Measurements from ENCODE around the gene NAT9.

NAT9 gene

GRCh38 chr17:74805591-74805991 lies 29.4 kb upstream of the NAT9 start:
- DNase-seq (ENCODE audit: low read depth in 2 of 2): no peak

GRCh38 chr17:74804683-74805082 lies 28.5 kb upstream of the NAT9 start:
- DNase-seq (ENCODE audit: low read depth in 2 of 2): no peak

DNA sequence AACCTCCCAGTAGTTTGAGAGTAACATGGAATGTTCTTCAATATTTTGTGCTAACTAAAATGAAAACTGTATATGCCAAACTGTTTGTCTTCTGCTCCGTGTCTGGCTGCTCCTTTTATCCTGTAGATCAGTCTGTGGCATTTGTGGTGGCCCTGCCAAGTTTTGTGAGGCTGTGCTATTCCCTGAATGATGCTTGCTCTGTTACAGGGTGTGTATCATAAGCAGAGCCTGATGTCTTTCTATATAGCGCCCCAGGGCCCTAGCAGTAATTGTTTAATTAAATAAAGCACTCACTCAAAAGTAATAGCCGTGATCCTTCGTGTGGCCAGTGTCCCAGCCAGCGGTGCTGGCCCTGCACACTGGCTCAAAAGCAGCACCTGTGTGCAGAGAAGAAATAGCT lies 27.8 kb upstream of the NAT9 start:
- no peak for DNase-seq (ENCODE audit: low read depth in 2 of 2)

GRCh38 chr17:74803388-74803930 lies 27.3 kb upstream of the NAT9 start:
- no peak for DNase-seq (ENCODE audit: low read depth in 2 of 2)

GRCh38 chr17:74801896-74802295 lies 25.8 kb upstream of the NAT9 start:
- no peak for DNase-seq (ENCODE audit: low read depth in 2 of 2)

DNA sequence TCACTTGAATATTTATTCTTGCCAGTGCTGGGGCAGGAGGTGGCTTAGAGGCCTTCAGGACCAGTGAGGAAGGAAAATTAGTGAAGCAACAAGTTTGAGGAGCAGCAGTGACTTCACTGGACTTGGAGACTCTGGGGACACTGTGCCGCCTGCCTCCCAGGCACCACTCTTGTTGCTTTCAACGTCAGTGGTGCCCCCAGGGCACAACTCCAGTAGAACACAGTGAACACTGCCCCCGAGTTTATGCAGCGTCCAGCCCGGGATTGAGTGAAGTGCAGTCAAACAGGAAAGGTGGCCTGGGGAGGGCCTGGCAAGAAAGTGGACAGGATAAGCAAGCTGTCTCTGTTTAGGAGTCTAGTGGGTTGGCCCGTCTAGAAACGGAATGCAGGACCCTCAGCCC lies 24.4 kb upstream of the NAT9 start:
- DNase-seq (ENCODE audit: low read depth in 2 of 2): no peak

DNA sequence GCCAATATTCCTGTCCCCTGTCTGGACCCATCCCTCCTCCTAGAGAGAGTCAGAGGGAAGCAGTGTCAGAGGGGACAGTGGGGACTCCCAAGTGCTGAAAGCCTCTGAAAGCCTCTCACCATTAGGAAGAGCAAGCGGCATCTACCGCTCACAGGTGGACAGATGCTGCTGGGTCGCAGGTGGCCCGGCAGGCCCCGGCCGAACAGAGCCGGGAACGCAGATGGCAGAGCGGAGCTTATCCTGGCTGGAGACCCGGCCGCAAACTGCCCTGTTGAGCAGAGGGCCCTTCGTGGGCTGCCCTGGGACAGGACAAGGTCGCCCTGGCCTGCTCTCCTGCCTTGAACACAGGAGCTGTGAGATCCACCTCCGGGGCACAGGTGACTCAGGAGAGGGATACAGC lies 23.0 kb upstream of the NAT9 start:
- no peak for DNase-seq (ENCODE audit: low read depth in 2 of 2)

DNA sequence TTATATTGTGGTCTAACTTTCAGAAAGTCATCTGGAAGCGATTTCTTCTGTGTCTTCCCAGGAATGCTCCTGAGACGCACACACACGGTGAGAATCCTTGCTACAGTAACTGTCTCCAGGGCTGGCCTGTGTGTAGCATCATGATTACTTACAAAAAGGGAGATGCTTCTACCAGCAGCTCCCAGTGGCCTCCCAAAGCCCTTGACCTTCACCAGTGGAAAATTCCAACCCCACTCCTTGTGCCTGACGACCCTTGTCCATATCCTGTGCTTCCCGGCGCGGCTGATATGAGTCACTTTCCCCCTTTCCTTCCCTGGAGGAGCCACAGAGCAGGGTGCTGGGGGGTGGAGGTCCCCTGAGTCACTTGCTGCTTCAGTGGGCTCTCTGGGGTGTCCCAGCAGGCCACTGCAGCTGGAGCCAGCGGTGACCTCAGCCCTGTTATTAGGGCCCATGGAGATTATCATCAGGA lies 22.1 kb upstream of the NAT9 start:
- no peak for DNase-seq (ENCODE audit: low read depth in 2 of 2)

DNA sequence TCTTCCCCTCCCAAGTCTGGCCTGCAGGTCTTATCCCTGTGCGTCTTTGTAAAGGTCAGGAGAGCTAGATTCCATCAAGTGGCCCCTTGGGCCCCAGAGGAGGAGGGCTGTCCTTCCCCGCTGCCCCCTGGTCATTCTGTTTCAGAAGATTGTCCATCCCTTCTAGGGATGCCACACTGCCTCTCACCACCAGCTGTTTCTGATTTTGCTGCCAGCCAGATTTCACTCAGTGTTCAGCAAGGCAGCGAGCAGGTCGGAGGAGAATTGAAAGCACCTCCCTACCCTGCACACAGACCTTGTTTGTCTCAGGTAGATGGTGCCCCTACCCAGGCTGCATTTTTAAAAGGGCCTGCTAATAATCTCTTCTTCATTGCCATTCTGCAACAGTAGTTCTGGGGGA lies 21.7 kb upstream of the NAT9 start:
- DNase-seq (ENCODE audit: low read depth in 2 of 2): no peak

- no peak for DNase-seq (ENCODE audit: low read depth in 2 of 2)
Observed at GRCh38 chr17:74796866-74797265, 20.7 kb upstream of the NAT9 start.

DNA sequence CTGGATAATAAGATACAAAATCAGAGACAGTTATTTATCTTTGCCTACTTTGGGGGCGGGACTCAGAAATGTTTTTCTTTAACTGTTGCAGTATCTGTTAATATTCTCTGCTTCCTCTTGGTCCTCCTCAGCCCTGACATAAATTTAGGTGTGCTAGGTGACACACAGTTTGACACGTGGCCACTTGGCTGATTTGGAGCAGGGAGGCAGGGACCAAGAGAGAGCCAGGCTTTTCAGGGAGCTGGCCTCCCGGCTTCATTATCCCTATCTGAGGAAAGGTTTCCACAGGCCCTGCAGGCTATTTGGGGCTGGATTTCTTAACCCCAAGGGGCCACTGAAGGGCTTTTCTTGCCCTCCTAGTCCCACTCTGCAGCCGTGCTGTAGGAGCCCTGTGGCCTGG lies 20.1 kb upstream of the NAT9 start:
- no peak for DNase-seq (ENCODE audit: low read depth in 2 of 2)

DNA sequence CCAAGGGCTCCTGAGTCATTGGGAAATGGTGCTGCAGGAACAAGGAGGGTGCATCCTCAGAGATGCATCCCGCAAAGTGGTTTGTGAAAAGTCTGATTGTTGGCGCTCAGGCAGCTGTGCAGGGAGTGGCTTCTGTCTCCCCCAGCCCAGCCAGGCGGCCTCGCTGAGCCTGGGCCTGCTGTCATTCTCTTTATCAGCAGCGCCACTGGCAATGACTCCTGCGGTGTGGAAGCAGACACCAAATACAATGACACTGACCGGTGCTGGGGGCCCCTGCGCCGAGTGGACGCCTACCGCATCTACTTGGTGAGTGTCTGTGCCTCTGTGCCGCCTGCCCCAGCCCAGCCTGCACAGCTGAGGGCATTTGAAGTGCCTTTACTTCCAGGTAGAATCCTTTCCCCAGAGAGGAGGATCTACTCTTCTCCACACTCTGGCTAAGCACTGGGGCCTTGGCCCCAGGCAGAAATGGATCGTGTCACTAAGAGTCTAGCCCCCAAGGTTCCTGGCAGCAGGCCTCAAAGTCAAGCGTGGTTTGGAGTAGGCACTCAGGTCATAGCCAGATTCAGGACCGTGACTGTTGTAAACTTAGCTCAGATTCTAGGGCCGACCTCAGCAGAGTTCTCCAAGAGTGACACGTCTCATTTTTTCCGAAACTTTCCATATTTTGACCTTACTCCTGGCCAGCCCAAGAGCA lies 19.3 kb upstream of the NAT9 start:
- DNase-seq (ENCODE audit: low read depth in 2 of 2): no peak

DNA sequence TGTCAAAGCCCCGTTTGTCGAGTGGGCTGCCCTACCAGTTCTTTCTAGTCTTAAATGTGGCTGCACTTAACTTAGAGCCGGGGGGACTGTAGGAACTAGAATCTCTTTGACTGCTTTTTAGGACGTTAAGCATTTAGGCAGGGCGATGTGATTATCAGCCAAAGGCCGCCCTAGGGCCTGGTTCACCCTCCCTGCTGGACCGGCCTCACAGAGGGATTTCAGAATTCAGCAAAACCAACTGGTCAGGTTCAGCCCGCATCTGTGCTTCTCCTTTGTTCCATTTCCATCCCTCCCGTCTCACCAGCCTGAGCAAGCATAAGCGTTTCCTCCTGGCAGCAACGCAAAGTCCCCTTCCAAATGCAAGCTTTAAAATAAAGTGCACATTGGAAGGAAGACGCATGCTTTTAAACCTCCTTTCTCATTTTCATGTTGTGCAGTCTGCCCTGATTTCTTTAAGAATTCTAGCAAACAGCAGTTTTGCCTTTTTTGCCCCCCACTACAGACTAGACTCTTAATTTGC lies 16.5 kb upstream of the NAT9 start:
- no peak for DNase-seq (ENCODE audit: low read depth in 2 of 2)

DNA sequence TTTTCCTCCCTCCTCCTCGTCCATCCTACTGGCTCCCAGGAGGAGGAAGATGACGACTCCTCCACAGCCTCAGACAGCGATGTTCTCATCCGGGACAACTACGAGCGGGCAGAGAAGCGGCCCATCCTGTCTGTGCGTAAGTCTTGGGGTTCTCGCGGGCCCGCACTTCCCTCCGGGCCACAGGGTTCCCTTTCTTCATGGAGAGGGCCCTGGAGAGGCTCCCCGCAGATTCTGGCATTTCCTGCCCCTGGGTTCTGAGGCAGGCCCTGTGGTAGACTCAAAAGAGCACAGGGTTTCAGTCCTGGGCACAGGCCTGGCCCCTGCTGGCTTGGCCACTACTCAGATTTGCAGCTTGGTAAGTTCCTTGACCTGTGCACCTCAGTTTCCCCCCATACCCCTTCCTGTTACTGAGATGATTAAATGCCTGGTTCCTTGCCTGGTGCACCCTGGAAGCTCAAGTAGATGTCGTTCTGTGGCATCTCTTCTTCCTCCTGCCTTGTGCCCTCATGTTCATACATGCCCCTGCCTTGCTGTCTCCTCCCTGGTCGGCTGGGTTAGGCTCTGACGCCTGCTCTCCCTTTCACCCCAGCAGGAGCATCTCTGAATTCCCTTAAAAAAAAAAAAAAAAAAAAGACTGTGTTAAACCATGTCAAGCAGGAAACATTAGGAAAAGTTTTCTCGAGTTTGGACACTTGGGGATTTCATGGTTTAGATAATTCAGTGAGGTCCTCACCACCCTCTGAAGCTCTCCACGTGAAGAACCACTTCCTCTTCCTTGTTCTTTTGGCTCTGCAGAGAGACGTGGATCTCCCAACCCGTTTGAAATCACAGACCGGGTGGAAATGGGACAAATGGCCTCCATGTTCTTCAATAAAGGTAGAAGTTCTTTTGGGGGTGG lies 14.3 kb upstream of the NAT9 start:
- DNase-seq (ENCODE audit: low read depth in 2 of 2): no peak

GRCh38 chr17:74786431-74787055 lies 10.4 kb upstream of the NAT9 start:
- no peak for DNase-seq (ENCODE audit: low read depth in 2 of 2)

GRCh38 chr17:74785981-74786360 lies 9.8 kb upstream of the NAT9 start:
- DNase-seq (ENCODE audit: low read depth in 2 of 2): no peak

DNA sequence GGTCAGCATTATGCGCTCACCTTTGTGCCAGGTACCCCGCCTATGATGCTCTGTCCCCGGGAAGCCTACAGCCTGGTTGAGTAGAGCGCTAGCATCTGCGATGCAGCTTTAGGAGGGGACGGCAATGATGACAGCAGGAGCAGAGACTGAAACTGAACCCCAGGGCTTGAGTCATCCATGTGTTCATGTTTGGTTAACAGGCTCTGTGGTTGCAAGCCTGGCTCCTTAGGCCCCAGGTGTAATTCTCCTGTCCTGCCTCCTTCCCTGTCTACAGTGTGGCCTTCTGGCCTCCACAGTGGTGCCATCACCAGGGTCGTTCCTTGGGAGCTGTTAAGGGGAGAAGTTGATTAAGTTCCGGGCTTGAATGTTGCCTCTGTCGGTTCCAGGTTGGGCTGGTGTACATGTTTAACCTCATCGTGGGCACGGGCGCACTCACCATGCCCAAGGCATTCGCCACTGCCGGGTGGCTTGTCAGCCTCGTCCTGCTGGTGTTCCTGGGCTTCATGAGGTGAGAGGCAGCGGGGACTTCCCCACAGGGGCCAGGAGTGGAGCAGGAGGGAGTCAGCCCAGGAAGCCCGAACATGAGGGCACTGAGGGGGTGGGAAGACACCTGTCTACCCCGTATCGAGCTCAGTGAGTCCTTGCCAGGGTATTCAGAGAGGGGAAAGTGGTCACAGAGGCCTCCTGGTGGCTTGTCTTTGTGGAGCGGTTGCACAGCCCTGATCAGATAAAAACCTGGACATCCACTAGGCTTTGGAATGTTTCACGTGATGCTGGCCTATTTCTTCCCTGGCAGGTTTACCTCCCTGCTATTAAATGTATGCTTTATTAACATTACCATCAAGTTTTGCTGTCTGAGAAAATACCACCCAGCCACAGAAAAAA lies 9.2 kb upstream of the NAT9 start:
- no peak for DNase-seq (ENCODE audit: low read depth in 2 of 2)

DNA sequence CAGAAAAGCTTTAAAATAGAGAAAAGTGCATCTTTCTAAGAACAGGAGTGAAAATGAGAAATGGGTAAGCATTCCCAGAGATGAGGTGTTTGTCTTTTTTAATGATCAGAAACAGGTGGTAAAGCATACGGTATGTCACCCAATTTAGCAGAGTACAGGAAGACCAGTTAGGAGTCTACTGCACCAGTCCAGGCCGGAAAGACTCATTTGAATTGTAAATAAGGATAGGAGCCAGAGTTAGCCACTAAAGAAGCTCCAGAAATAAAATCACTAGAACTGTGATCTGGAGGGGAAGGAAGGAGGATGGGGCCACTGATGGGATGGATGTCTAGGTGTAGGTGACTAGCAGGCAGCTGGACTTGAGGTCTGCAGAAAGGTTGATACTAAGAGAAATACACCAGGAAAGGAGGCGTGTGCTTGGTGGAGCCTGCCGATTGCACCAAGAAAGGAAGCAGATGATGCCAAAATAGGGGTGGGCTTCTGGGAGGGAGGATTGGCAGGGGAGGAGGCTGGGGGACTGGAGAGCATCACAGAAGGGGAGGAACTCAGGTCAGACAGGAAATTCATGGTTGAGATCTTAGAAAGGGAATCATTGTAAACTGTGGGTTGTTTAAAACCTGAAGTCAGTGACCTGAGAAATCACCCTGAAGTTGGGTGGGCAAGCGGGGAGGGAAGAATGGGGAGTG lies 8.1 kb upstream of the NAT9 start:
- DNase-seq (ENCODE audit: low read depth in 2 of 2): no peak

DNA sequence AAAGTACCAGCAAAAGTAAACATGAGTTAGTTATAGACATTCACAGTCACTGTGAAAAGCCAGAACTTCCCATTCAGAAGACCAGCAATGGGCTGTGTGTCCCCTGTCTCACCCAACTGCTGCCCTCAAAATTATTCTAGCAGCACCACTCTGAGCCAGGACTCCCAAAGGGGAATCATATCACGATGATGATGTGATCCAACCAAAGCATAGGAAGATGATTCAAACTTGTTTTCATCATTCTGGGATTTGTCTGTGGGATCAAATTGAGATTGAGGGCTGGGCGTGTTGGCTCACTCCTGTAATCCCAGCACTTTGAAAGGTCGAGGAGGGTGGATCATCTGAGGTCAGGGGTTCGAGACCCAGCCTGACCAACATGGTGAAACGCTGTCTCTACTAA lies 6.4 kb upstream of the NAT9 start:
- no peak for DNase-seq (ENCODE audit: low read depth in 2 of 2)

DNA sequence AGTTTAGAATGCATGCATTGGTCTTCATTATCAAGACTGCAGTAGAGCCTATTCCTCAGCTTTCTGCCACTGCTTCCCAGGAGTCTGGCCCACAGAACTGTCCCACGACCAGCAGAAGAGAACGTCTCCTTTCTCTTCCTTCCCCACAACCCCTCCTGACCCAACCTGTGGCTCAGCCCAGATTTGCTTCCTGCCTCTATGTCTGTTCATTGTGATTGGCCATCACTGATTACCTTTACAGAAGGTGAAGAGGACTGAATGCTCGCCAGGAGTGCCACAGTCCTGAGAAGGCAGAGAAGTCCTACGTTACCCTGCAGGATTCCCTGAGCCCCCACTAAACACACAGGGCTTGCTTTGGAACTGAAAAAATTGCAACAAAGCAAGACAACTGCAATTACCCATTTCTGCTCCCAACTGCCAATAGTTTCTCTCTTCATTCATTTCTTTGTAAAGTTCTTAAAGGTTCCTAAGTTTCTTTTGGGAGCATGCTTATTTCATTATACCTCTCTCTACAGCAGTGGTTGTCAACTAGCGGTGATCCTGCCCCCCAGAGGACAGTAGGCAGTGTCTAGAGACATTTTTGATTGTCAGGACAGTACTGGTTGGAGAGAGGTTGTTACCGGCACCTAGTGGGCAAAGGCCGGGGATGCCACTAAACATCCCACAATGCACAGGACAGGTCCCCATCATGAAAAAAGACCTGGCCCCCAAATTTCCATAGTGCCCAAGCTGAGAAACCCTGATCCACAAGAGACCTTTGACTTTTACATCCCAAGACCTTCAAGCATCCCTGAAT lies 4.5 kb upstream of the NAT9 start:
- DNase-seq (ENCODE audit: low read depth in 2 of 2): no peak
